NOMO-1 (cell line): ENCODE results near the gene GLIS1.

Experiments used
- DNase-seq, 2 experiments: peaks; one replicate each; lab custom pipeline; 2025; ENCODE audit not compliant: unreplicated experiment in 2 of 2; lab: John Stamatoyannopoulos, UW

The GLIS1 gene

DNA sequence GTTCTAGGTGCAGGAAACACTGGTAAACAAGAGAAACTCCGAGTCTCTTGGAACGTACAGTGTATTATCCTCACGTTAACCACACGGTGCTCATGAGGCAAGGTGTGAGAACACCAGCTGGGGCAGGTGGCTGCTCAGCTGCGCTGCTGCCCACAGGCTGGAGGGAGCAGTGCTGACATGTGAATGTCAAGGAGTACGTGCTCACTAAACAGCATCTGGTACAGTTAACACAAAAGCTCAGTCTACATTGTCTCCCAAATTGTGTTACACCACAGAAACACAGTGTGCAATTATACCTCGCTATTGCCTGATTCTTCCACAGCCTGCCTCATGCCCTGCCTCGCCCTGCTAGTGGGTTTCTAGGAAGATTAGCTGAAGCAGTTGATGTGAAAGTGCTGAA is 138.4 kb downstream of the GLIS1 start:
- DNase-seq, result no peak

- no peak for DNase-seq
Measured at GRCh38 chr1:53600001-53600400, 139.0 kb downstream of the GLIS1 start.

GRCh38 chr1:53599481-53599880 is 139.5 kb downstream of the GLIS1 start:
- no peak for DNase-seq

- DNase-seq, result no peak
Measured at GRCh38 chr1:53598966-53599365, 140.0 kb downstream of the GLIS1 start.

DNA sequence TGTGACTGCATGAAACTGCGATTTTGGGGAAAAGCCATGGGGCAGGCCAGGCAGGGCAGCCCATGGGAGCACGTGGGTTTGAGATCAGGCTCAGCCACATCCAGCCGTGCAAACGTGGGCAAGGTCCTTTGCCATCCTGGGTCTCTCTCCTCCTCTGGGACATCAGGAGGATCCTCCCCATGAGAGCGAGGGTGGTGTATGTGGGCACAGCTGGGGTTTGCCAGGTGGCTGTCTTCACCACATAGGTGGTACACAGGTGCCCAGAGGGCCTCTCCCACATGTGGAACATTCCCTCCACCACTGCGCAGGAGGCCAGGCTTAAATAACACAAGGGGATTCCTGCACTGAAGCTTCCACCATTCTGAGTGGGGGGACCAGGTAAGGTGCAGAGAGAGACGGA is 143.1 kb downstream of the GLIS1 start:
- DNase-seq, result no peak

- DNase-seq, result no peak
Measured at GRCh38 chr1:53594391-53595180, 144.4 kb downstream of the GLIS1 start.

DNA sequence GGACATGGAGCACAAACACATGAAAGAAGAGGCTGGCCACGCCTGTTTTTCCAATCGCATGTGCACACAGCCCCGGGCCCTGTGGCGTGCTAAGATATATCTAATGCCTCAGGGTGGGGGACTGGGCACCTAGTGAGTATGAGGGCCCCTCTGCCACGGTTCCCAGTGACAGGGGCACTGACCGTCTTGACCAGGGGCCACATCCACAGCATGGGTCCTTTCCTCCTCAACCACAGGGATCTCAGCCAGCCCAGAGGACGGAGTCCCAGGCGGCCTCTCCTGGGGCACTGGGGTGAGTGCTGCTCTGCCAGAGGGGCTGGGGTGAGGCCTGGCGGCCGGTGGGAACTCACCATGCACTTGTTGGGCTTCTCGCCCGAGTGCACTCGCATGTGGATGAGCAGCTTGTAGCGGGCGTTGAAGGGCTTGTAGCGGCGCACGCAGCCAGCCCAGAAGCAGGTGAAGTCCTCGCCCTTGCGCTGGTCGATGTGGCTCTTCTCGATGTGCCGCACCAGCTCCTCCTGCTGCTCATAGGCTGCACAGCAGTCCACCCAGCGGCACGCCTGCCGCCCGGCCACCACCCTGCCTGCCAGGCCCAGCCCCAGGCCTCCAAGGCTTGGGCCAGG is 145.1 kb downstream of the GLIS1 start:
- no peak for DNase-seq

- no peak for DNase-seq
Measured at GRCh38 chr1:53592985-53593757, 145.8 kb downstream of the GLIS1 start.

- DNase-seq, result no peak
Measured at GRCh38 chr1:53592521-53592982, 146.4 kb downstream of the GLIS1 start.

GRCh38 chr1:53591924-53592323 is 147.0 kb downstream of the GLIS1 start:
- DNase-seq, result no peak

DNA sequence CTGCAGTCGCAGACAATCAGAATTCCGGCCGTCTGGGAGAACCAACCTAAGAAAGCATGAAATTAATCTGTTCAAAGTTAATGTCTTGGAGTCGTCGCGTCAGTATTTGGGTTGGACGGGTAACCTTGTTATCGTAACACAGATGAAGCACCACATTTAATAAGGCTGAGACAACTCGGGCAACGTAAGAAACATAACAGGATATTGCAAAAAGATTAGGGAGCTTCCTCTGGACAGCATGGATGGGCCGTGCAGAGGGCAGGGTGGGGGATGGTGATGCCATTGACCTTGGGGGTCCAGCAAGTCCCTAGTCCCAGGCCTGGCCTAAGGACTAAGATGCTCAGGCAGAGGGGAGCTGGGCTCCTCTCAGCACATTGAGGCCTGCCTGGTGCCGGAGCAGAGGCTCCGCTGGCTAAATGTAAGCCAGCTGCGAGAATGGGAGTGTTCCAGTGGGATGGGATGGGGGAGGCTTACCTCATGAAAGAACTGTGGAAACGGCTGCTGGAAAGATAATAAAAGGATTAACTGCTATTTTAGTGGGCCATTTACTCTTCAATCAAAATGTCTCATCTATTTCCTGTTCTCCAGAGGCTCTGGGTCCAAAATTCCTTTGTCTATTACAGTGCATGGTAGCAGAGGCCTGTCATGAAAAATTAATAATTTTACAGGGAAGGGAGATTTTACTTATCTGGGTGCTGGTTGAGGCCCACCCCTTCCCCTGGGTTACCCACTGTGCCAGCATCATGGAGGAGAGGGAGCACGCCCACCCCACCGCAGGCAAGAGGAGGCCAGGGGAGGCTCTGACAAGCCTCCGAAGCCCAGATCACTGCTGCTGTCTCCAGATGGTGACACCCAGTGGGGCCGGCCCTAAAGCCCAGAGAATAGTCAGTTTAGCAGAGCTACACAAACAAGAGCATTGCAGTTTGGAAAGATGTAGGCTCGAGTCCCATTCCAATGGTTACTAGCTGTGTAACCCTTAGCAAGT is 148.1 kb downstream of the GLIS1 start:
- DNase-seq, result no peak

DNA sequence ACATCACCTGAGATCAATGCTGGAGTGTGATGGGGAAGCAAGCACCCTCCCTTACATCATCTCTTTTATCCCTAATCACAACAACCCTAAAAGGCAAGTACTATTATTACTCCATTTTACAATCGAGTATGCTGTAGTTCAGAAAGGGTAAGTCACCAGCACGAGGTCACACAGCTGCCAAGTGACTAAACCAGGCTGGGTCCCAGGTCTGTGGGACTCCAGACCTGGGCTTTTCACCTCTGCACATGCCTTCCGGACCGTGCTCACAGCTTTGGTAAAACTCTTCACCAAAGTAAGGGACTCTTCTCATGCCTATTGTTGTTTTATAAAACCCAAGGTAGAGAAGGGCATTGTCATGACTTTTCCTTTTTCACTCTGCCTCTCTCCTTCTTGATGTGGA is 148.9 kb downstream of the GLIS1 start:
- no peak for DNase-seq

DNA sequence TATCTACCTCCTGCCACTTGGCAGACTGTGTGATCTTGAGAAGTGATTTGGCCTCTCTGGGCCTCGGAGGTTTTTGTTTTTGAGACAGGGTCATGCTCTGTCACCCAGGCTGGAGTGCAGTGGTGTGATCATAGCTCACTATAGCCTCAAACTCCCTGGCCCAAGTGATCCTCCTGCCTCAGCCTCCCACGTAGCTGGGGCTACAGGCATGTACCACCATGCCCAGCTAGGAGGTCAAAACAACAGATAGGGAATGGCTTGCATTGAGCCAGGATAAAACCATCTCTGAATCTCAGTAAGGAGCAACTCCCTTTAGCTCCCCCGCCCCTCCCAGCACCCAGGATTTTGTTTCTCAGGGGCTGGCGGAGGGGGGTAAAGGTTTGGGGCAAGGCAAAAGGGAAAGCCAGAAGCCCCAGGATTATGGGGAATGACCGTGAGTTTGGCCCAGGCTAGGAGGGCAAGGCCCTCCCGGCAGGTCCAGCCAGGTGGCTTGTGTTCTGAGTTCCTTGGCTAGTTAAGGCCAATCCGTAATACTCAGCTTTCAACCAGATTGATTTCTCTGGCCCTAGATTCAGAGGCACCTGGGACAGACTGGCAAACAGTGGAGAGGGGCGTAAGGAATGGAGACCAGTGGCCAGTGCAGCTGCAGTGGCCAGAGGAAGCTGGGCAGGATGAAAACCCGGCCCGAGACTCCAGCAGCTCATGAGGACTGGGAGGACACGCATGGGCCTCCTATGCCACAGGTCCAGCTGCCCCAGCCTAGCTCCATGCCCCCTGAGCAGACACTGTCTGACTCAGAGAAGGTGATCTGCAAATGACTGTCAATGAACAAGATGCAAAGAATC is 149.7 kb downstream of the GLIS1 start:
- no peak for DNase-seq

DNA sequence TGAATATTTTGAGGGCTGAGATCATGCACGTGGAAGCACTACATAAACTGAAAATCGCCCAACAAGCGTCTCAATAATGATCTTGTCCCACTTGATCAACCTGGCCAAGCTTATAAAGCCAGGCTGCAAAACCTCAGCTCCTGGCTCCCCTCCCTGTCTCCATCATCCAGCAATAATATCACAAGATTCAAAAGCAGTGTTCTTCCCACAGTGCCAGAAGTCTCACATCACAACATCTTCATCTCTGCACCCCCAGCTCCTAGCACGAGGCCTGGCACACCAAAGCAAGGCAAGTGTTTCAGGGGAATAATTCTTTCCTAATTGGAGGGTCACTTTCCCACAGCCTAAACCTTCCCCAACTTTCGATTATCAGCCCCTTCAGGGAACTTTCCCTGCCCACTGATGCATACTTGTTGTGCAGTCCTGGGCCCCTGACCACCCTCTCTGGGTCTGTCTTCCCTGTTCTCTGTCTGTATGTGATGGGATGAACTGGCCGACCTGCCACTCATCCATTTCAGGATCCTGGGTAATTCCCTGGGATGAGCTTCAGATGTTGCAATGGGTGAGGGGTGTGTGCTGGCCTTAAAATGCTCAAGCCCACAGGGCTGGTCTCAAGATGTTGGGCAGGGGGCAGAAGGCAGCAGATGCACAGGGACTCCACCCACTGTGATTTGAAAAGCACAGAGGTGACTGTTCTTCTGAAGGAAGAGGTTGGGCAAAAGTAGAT is 150.7 kb downstream of the GLIS1 start:
- DNase-seq, result no peak

DNA sequence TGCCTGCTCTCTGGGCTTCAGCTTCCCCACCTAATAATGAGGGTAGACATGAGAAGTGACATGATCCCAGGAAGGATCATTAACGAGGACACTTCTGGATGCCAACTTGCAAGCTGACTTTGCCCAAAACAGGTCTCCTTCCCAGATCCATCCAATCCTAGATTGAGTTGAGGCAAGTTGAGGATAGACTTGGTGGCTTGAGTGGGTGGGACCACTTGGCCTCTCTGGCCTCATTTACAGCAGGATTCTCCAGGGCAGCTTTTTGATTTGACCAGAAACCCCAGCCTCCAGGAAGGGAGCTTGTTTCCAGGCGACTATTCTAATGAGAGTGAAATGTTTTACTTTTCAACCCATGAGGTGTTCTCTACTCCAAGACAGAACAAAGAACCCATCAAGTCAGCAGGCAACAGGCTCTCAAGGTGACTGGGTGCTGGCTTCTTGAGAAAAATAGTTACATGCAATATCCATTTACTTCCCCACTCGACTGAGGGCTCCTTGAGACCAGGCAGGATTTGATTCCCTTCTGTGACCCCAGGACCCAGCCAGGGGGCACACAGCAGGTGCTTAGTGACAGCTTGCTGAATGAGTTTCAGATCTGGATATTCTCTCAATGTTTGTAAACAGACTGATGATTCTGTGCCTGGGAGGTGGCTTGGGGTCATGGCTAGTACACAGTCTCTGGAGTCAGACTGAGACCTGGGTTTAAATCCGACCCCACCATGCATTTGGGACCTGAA is 151.5 kb downstream of the GLIS1 start:
- DNase-seq, result no peak

DNA sequence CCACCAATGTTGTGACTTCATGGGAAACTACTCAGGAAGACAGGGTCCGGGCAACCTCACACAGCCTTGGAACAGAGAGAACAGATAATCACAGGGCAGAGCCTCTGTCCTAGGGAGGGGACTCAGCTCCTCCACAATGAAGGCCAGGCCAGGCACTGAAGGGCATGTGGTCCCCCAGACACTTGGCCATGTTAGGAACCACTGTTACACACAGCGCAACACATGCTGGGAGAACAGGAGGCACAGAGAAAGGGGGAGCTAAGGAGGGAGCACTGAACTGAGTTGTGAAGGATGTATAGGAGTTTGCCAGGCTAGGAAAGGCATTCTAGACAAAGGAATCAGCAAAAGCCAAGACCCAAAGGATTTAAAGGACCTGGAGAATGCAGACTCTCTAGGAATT is 152.2 kb downstream of the GLIS1 start:
- DNase-seq, result no peak

- DNase-seq, result no peak
Measured at GRCh38 chr1:53585565-53585964, 153.4 kb downstream of the GLIS1 start.

- no peak for DNase-seq
Measured at GRCh38 chr1:53585129-53585528, 153.8 kb downstream of the GLIS1 start.
